Smooth muscle cell (in vitro differentiated cells): ENCODE measurements around the gene FGA. TPM values are rescaled to one million over a fixed set of nuclear protein-coding genes. Genes with fewer than 3 reads are reported as not detected.

ENCODE experiments used
- DNase-seq: peaks from one replicate; lab custom pipeline; 2025; ENCODE audit not compliant: unreplicated experiment; lab: John Stamatoyannopoulos, UW
- H2AFZ ChIP-seq: fragments of 200-600 bp; sonication (generic); 2 replicates; pipeline ENCODE4 v1.6.0; 2016; ENCODE audit warnings: antibody characterized with exemption, low read depth, mild to moderate bottlenecking
- H3F3A ChIP-seq: fragments of 200-600 bp; sonication (generic); 2 replicates; pipeline ENCODE4 v1.6.0; 2017; ENCODE audit warnings: antibody characterized with exemption, low read depth
- H3K27ac ChIP-seq: fragments of 200-600 bp; sonication (generic); 2 replicates; pipeline ENCODE4 v1.5.1; 2016; ENCODE audit warnings: low read depth, mild to moderate bottlenecking
- H3K27me3 ChIP-seq: fragments of 200-600 bp; sonication (generic); 2 replicates; pipeline ENCODE4 v1.6.1; 2016; ENCODE audit warnings: low read depth, mild to moderate bottlenecking
- H3K36me3 ChIP-seq: fragments of 200-600 bp; sonication (generic); 2 replicates; pipeline ENCODE4 v1.5.1; 2016; ENCODE audit warnings: low read depth
- H3K4me1 ChIP-seq: fragments of 200-600 bp; sonication (generic); 2 replicates; pipeline ENCODE4 v1.5.1; 2016; ENCODE audit warnings: low read depth
- H3K4me2 ChIP-seq: fragments of 200-600 bp; sonication (generic); 2 replicates; pipeline ENCODE4 v1.6.0; 2016; ENCODE audit warnings: mild to moderate bottlenecking
- H3K4me3 ChIP-seq: fragments of 200-600 bp; sonication (generic); 2 replicates; pipeline ENCODE4 v1.5.1; 2016; ENCODE audit warnings: mild to moderate bottlenecking
- H3K79me2 ChIP-seq: fragments of 200-600 bp; sonication (generic); 2 replicates; pipeline ENCODE4 v1.6.0; 2016; ENCODE audit warnings: low read depth, mild to moderate bottlenecking
- H3K9ac ChIP-seq: fragments of 200-600 bp; sonication (generic); 2 replicates; pipeline ENCODE4 v1.6.0; 2016; ENCODE audit warnings: low read depth
- H3K9me3 ChIP-seq: fragments of 200-600 bp; sonication (generic); replicated peaks from 2 replicates; pipeline ENCODE4 v1.5.1; 2016; ENCODE audit warnings: low read depth
- H4K20me1 ChIP-seq: fragments of 200-600 bp; sonication (generic); 2 replicates; pipeline ENCODE4 v1.6.0; 2016; ENCODE audit warnings: low read depth
- CTCF ChIP-seq: fragments of 200-600 bp; sonication (generic); IDR thresholded peaks from 2 replicates; pipeline ENCODE4 v1.5.1; 2017; ENCODE audit warnings: borderline replicate concordance, mild to moderate bottlenecking, antibody characterized with exemption; ENCODE audit not compliant: insufficient read depth, poor library complexity, severe bottlenecking
- WGBS: methylation state at CpG from one replicate; pipeline ENCODE4 v1.1.7; 2016; ENCODE audit warnings: low lambda C conversion rate; 5-methylcytosine and 5-hydroxymethylcytosine counted together
- polyA plus RNA-seq: library from polyadenylated mRNA; unstranded; fragments of >200 nt; fragmentation: Nextera tagmentation; extraction: Ambion mirVana; gene quantifications from 2 replicates; pipeline ENCODE4 v1.2.1, GENCODE V29; 2016
- total RNA-seq: library from RNA; depleted of rRNA; stranded (reverse); fragments of >200 nt; gene quantifications from 2 replicates; pipeline ENCODE4 v1.2.3, GENCODE V29; 2014

FGA gene
- total and polyA plus RNA-seq, 2 experiments from 2014 or later: 0.04 to 0.21 TPM

- Histone ChIP-seq H3K27me3 (peaks cover 31% of the 10 kb centered on the region), H2AFZ (peak overlapping the region; percentile 96), H3K79me2 (no peaks in the 10 kb centered on the region), H3K36me3 (no peaks in the 10 kb centered on the region), H3K27ac (no peak overlapping the region), H3K4me3 (peak overlapping the region; percentile 56), H3K9ac (no peak overlapping the region), H3K4me2 (peak overlapping the region; percentile 94), H3K9me3 (no peaks in the 10 kb centered on the region), H4K20me1 (no peaks in the 10 kb centered on the region), H3F3A (peaks cover 4% of the 10 kb centered on the region), H3K4me1 (peaks cover 9% of the 10 kb centered on the region)
- 6% methylated on average over 44 of the region's 48 CpGs for WGBS
- peak; percentile 18 for DNase-seq
- peak; percentile 48 for TF ChIP-seq CTCF
Observed at GRCh38 chr4:154626793-154627484, 36.4 kb upstream of the FGA start.

- H3K27me3 ChIP-seq: peaks cover 23% of the 10 kb centered on the region
Observed at GRCh38 chr4:154625971-154626370, 35.4 kb upstream of the FGA start.

GRCh38 chr4:154623995-154624394 lies 33.5 kb upstream of the FGA start:
- Histone ChIP-seq H3K27me3 (peaks cover 14% of the 10 kb centered on the region), H3F3A (peaks cover 4% of the 10 kb centered on the region), H3K36me3 (no peaks in the 10 kb centered on the region), H2AFZ (no peak overlapping the region), H3K4me3 (no peak overlapping the region), H3K27ac (no peak overlapping the region), H3K4me2 (no peak overlapping the region), H4K20me1 (no peaks in the 10 kb centered on the region), H3K79me2 (no peaks in the 10 kb centered on the region), H3K9me3 (no peaks in the 10 kb centered on the region), H3K4me1 (peaks cover 9% of the 10 kb centered on the region), H3K9ac (no peak overlapping the region)
- WGBS: 91% methylated on average over 7 of the region's 7 CpGs
- no peak for DNase-seq
- TF ChIP-seq CTCF: no peak

More at GRCh38 chr4:154625971-154626370, 35.4 kb upstream of the FGA start:
- no peak for TF ChIP-seq CTCF
- peak overlapping the region; percentile 94 for H3K4me2 ChIP-seq
- no peaks in the 10 kb centered on the region for H4K20me1 ChIP-seq
- peaks cover 4% of the 10 kb centered on the region for H3F3A ChIP-seq
- 56% methylated on average over 3 of the region's 3 CpGs for WGBS
- no peak overlapping the region for H3K9ac ChIP-seq
- H3K79me2 ChIP-seq: no peaks in the 10 kb centered on the region
- peak overlapping the region; percentile 17 for H3K27ac ChIP-seq
- H3K4me1 ChIP-seq: peaks cover 9% of the 10 kb centered on the region
- no peak overlapping the region for H2AFZ ChIP-seq
- no peaks in the 10 kb centered on the region for H3K36me3 ChIP-seq
- DNase-seq: no peak
- no peaks in the 10 kb centered on the region for H3K9me3 ChIP-seq
- H3K4me3 ChIP-seq: no peak overlapping the region

GRCh38 chr4:154623436-154623835 lies 32.9 kb upstream of the FGA start:
- 74% methylated on average over 3 of the region's 3 CpGs for WGBS
- H3K9me3 ChIP-seq: no peaks in the 10 kb centered on the region
- no peak overlapping the region for H3K9ac ChIP-seq
- H3K27me3 ChIP-seq: peaks cover 11% of the 10 kb centered on the region
- peaks cover 9% of the 10 kb centered on the region for H3K4me1 ChIP-seq
- no peaks in the 10 kb centered on the region for H4K20me1 ChIP-seq
- H3F3A ChIP-seq: peaks cover 4% of the 10 kb centered on the region
- no peak for TF ChIP-seq CTCF
- H3K36me3 ChIP-seq: no peaks in the 10 kb centered on the region
- H3K4me2 ChIP-seq: no peak overlapping the region
- no peak overlapping the region for H2AFZ ChIP-seq
- DNase-seq: no peak
- no peak overlapping the region for H3K27ac ChIP-seq
- H3K79me2 ChIP-seq: no peaks in the 10 kb centered on the region
- H3K4me3 ChIP-seq: no peak overlapping the region
